ENCODE measurements around the gene PTPRD. TPM values are rescaled to one million over a fixed set of nuclear protein-coding genes. Genes with fewer than 3 reads are reported as not detected.

PTPRD gene
- total and polyA plus RNA-seq, 2 of the 4 experiments (the other 2 are of a cell fraction), result 0.07 to 0.18 TPM

DNA sequence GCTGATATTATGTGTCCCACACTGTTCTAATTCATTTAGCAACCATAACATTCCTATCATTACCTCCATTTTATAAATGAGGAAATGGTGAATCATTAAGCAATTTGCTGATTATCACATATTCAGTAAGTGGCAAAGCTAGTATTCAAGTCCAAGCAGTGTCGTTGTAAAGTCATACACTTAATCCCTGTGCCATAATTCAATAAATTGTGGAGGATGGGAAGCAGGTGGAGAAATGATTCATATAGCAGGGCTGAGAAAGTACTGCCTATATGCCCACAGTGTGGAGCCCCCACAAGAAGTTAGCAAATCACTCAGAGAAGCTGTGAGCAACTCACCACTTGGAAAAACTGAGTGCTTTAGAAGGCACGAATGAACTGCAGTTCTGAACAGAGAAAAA, 691.0 kb downstream of the PTPRD start:
- no peaks in the 10 kb centered on the region for H3K9me3 ChIP-seq (ENCODE audit: control insufficient read depth, insufficient read depth, low read length)
- no peak overlapping the region for H4K91ac ChIP-seq (ENCODE audit: insufficient read depth, low read depth, low read length)
- H3K9me1 ChIP-seq (ENCODE audit: insufficient read depth, low read length), result no peaks in the 10 kb centered on the region
- H3K18ac ChIP-seq (ENCODE audit: low read depth, low read length), result no peak overlapping the region
- no peak for DNase-seq
- no peak overlapping the region for H3K27ac ChIP-seq (ENCODE audit: insufficient read depth, low read length)
- no peak overlapping the region for H4K5ac ChIP-seq (ENCODE audit: low read depth, low read length)
- H2BK120ac ChIP-seq (ENCODE audit: low read depth, low read length), result no peak overlapping the region
- ChIA-PET CTCF (interaction anchor here (1.0 kb wide), 1 partner anchor 21 kb away, joined by 3 read pairs; no protein-coding TSS in a partner anchor), POLR2A (ENCODE audit: unreplicated experiment) (no interaction called here)
- no peaks in the 10 kb centered on the region for H3K27me3 ChIP-seq (ENCODE audit: control insufficient read depth, insufficient read depth, low read length)
- no peak overlapping the region for H2AFZ ChIP-seq (replicated peaks; ENCODE audit: low read length, poor library complexity)
- H3K4me2 ChIP-seq (ENCODE audit: low read depth, low read length), result no peak overlapping the region
- no peak overlapping the region for H2AK5ac ChIP-seq (ENCODE audit: low read depth, low read length)
- BruUV-seq (replicated peaks), result no TSS peak
- no peaks in the 10 kb centered on the region for H4K20me1 ChIP-seq (ENCODE audit: insufficient read depth, low read length)
- no peak overlapping the region for H3K4me3 ChIP-seq (ENCODE audit: insufficient read depth, low read depth, low read length)
- no peak overlapping the region for H3K14ac ChIP-seq (replicated peaks; ENCODE audit: low read depth, low read length)
- dilution Hi-C loops (cut with HindIII; ENCODE audit: low sequenced_read_pairs, unreplicated experiment) (no loop called here), in situ Hi-C loops (cut with MboI; ENCODE audit: low sequenced_read_pairs) (no loop called here), intact Hi-C loops (cut with micrococcal nuclease) (no loop called here)
- no peak for ATAC-seq (ENCODE audit: low read depth)
- WGBS, 2 experiments (ENCODE audit: extremely low coverage in 2 of 2, insufficient read length in 1 of 2), result no CpG with 5 or more reads among the region's 2 CpGs
- no peaks in the 10 kb centered on the region for H3K36me3 ChIP-seq (ENCODE audit: control insufficient read depth, insufficient read depth, low read length)
- H3K23ac ChIP-seq (ENCODE audit: low read depth, low read length), result no peak overlapping the region
- no peak overlapping the region for H2BK20ac ChIP-seq (ENCODE audit: low read depth, low read length)
- no peak overlapping the region for H2BK15ac ChIP-seq (ENCODE audit: low read depth, low read length)
- no peak overlapping the region for H4K8ac ChIP-seq (ENCODE audit: low read depth in 2 of 2, low read length in 2 of 2)
- H3K4ac ChIP-seq (ENCODE audit: low read depth, low read length), result no peak overlapping the region
- H3K9ac ChIP-seq (ENCODE audit: low read depth, low read length), result no peak overlapping the region
- no peaks in the 10 kb centered on the region for H3K4me1 ChIP-seq (ENCODE audit: control insufficient read depth, insufficient read depth, low read length)
- TF ChIP-seq CHD1 (IDR thresholded peaks at IDR 0.05; ENCODE audit: low read depth, low read length) (no peak), RFX5 (IDR thresholded peaks at IDR 0.05; ENCODE audit: low read depth, low read length) (no peak)
- no peaks in the 10 kb centered on the region for H3K79me1 ChIP-seq (ENCODE audit: low read depth in 1 of 2, low read length in 2 of 2)
- H2BK5ac ChIP-seq (ENCODE audit: low read depth, low read length, poor library complexity, severe bottlenecking), result no peak overlapping the region
- H2AK9ac ChIP-seq (replicated peaks; ENCODE audit: low read depth, low read length, poor library complexity), result no peak overlapping the region
- no peak overlapping the region for H3K56ac ChIP-seq (ENCODE audit: extremely low read depth, insufficient read depth, low read length)
